Measurements from ENCODE around the gene SHISAL1.

The SHISAL1 gene

DNA sequence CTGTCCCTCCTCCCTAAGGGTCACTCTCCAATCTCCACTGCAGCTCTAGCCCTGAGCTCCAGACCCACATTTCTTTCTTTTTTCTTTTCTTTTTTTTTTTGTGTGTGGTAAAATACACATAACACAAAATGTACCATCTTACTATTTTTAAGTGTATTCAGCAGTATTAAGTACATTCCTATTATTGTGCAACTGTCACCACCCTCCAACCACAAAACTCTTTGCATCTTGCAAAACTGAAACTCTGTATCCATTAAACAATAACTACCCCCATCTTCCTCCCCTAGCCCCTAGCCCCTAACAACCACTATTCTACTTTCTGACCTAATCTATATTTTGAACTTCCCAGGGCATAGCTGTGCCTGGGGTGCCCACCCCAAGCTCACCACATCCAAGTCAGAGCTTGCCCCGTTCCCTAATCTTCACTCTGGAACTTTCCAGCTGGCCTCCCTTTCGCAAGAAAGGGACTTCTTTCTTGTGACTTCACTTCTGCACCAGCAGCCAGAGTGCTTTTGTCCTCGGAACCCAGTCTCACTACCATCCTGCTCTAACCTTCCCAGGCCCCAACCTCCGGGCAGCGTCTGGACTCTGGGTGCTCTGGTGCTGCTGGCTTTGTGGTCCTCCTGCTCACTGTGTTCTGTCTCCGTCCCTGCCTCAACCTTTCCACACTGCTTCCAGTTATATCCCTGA, 101.3 kb downstream of the SHISAL1 start:
- Histone ChIP-seq H4K20me1 (ENCODE audit: insufficient read depth) (no peaks in the 10 kb centered on the region), H3K4me2 (no peak overlapping the region), H2AFZ (ENCODE audit: low read depth) (no peak overlapping the region), H3K4me1 (ENCODE audit: low read depth, poor library complexity, severe bottlenecking) (no peaks in the 10 kb centered on the region), H3K4me3 (IDR thresholded peaks at IDR 0.05; ENCODE audit: insufficient read depth, low read depth, low read length) (no peak overlapping the region), H3K36me3 (ENCODE audit: insufficient read depth) (no peaks in the 10 kb centered on the region), H3K9ac (no peak overlapping the region), H3K27me3 (ENCODE audit: insufficient read depth, low read depth) (no peaks in the 10 kb centered on the region; the same call in 1 of the 2 replicates), H3K27ac (no peak overlapping the region), H3K79me2 (ENCODE audit: insufficient read depth, low read depth) (no peaks in the 10 kb centered on the region)
- TF ChIP-seq, protein P1, sequence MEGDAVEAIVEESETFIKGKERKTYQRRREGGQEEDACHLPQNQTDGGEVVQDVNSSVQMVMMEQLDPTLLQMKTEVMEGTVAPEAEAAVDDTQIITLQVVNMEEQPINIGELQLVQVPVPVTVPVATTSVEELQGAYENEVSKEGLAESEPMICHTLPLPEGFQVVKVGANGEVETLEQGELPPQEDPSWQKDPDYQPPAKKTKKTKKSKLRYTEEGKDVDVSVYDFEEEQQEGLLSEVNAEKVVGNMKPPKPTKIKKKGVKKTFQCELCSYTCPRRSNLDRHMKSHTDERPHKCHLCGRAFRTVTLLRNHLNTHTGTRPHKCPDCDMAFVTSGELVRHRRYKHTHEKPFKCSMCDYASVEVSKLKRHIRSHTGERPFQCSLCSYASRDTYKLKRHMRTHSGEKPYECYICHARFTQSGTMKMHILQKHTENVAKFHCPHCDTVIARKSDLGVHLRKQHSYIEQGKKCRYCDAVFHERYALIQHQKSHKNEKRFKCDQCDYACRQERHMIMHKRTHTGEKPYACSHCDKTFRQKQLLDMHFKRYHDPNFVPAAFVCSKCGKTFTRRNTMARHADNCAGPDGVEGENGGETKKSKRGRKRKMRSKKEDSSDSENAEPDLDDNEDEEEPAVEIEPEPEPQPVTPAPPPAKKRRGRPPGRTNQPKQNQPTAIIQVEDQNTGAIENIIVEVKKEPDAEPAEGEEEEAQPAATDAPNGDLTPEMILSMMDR (conservative IDR thresholded peaks at IDR 0.05; ENCODE audit: low read depth, low read length), result no peak

DNA sequence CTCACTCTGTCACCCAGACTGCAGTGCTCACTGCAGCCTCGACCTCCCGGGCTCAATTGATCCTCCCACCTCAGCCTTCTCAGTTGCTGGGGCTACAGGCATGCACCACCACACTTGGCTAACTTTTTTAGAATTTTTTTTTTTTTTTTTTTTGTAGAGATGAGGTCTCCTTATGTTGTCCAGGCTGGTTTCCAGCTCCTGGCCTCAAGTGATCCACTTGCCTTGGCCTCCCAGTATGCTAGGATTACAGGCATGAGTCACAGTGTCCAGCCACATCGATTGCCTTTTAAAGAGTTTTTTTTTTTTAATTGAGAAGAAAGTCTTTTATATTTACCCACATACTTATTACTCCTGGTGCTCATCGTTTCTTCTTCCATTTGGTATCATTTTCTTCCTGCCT, 102.0 kb downstream of the SHISAL1 start:
- Histone ChIP-seq H2AFZ (ENCODE audit: low read depth) (no peak overlapping the region), H3K79me2 (ENCODE audit: insufficient read depth, low read depth) (no peaks in the 10 kb centered on the region), H3K4me3 (IDR thresholded peaks at IDR 0.05; ENCODE audit: insufficient read depth, low read depth, low read length) (no peak overlapping the region), H3K4me2 (no peak overlapping the region), H3K36me3 (ENCODE audit: insufficient read depth) (no peaks in the 10 kb centered on the region), H3K27me3 (ENCODE audit: insufficient read depth, low read depth) (no peaks in the 10 kb centered on the region; the same call in 1 of the 2 replicates), H4K20me1 (ENCODE audit: insufficient read depth) (no peaks in the 10 kb centered on the region), H3K4me1 (ENCODE audit: low read depth, poor library complexity, severe bottlenecking) (no peaks in the 10 kb centered on the region), H3K9ac (no peak overlapping the region), H3K27ac (no peak overlapping the region)
- TF ChIP-seq, protein P1 (conservative IDR thresholded peaks at IDR 0.05; ENCODE audit: low read depth, low read length), result no peak

DNA sequence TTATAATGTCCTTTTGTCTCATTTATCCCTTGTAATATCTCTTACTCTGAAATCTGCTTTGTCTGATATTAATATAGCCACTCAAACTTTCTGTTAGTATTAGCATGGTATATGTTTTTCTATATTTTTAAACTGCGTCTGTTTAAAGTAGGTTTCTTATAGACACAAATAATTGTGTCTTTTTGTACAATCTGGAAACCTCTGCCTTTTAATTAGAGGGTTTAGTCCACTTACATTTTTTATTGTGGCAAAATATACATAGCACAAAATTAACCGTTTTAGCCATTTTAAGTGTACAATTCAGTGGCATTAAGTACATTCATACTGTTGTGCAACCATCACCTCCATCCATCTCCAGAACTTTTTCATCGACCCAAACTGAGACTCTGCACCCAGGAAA, 103.4 kb downstream of the SHISAL1 start:
- no peak overlapping the region for H3K4me2 ChIP-seq
- H3K36me3 ChIP-seq (ENCODE audit: insufficient read depth), result no peaks in the 10 kb centered on the region
- H3K4me3 ChIP-seq (IDR thresholded peaks at IDR 0.05; ENCODE audit: insufficient read depth, low read depth, low read length), result no peak overlapping the region
- H4K20me1 ChIP-seq (ENCODE audit: insufficient read depth), result no peaks in the 10 kb centered on the region
- TF ChIP-seq, protein P1 (conservative IDR thresholded peaks at IDR 0.05; ENCODE audit: low read depth, low read length), result no peak
- no peak overlapping the region for H2AFZ ChIP-seq (ENCODE audit: low read depth)
- H3K9ac ChIP-seq, result no peak overlapping the region
- no peak overlapping the region for H3K27ac ChIP-seq
- H3K4me1 ChIP-seq (ENCODE audit: low read depth, poor library complexity, severe bottlenecking), result no peaks in the 10 kb centered on the region
- H3K79me2 ChIP-seq (ENCODE audit: insufficient read depth, low read depth), result no peaks in the 10 kb centered on the region
- H3K27me3 ChIP-seq (ENCODE audit: insufficient read depth, low read depth), result no peaks in the 10 kb centered on the region; the same call in 1 of the 2 replicates

DNA sequence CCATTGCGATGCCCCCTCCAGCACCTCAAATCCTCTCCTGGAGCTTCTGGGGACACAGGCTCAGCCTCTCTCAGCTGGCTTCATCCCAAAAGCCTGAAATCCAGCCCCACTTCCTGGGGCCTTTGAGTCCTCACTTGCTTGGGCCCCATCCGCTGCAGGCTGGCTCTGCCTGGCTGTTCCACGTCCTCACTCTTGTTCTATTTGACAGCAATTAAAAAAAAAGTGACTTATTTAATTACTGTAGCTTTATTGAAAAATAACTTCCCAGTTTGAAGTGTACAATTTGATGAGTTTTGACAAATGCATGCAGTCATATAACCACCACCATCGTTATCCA, 104.8 kb downstream of the SHISAL1 start:
- H3K4me1 ChIP-seq (ENCODE audit: low read depth, poor library complexity, severe bottlenecking), result no peaks in the 10 kb centered on the region

More for the DNA sequence above, 104.8 kb downstream of the SHISAL1 start:
- Histone ChIP-seq H3K27me3 (ENCODE audit: insufficient read depth, low read depth) (peaks cover 4% of the 10 kb centered on the region; the same call in 1 of the 2 replicates), H3K27ac (no peak overlapping the region), H3K4me3 (IDR thresholded peaks at IDR 0.05; ENCODE audit: insufficient read depth, low read depth, low read length) (no peak overlapping the region), H2AFZ (ENCODE audit: low read depth) (no peak overlapping the region), H3K36me3 (ENCODE audit: insufficient read depth) (no peaks in the 10 kb centered on the region), H3K9ac (no peak overlapping the region), H3K4me2 (no peak overlapping the region), H3K79me2 (ENCODE audit: insufficient read depth, low read depth) (no peaks in the 10 kb centered on the region), H4K20me1 (ENCODE audit: insufficient read depth) (no peaks in the 10 kb centered on the region)
- TF ChIP-seq, protein P1 (conservative IDR thresholded peaks at IDR 0.05; ENCODE audit: low read depth, low read length), result no peak

Measured in KMS-11 (cell line).